CD1c-positive myeloid dendritic cell (primary cell): ENCODE data around the gene GNG3.
A peak's percentile ranks its signal among the peaks of the same experiment; 100 is the strongest.
"Not testable (repeated sequence)": the region's sequence is repeated elsewhere in the genome, so short reads cannot be mapped to it uniquely, and the experiment has no call there.

ENCODE experiments used
- DNase-seq: peaks from one replicate; pipeline ENCODE4 v3.0.0-alpha.2; 2016; ENCODE audit errors: extremely low spot score

The GNG3 gene

DNA sequence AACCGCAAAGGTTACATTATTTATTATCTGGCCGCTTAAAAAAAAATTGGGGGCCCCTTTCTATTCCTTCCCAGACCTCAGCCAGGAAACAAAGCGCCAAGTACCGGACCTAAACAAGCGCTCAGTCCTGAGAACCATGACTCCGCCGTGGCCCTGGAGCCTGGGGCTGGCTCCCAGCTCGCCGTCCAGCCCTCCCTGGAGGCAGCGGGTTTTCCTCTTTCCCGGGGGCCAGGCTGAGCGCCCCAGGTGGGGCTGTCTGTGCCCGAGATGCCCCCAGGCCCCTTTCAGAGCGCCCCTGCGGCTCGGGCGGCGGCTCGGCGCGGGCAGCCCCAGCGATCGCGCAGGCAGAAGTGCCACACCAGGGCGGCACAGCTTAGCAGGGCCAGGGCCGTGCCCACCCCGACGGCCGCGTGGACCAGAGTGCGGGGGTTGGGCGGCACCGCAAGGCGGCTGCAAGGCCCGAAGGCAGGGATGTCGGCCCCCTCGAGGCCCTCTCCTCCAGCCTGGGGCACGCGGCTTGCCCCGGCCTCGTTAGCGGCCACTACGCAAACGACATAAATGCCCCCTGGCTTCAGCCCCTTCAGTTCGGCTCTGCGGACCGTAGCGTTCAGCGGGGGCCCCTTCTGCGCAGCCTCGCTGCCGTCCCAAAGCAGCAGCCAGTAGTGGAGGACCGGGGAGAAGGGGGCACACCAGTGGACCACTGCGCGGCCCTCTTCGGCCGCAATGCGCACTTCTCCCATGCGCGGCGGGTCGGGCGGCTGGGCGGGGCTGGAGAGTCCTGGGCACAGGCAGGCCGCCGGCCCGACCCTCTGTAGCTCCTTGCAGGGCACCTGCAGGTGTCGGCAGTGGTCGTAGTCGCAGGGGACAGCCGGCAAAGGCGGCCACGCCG is 19.7 kb upstream of the GNG3 start:
- DNase-seq: no peak

DNA sequence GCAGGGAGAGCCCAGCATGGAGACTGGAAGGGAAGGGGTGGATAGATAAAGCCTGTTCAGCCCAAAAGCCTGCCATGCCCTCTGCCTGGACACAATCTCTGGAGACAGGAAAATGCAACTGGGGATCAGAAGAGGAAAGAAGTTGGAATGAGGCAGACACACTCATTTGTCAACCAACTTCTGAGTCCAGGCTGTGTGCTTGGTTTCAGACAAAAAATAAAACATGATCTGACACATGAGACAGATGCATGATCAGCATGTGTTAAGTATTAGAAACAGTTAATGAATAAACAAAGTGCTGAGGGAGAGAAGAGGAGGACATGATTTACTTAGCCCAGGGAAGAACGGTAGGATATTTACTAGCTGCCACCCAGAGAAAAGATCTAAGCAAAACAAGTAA is 19.0 kb upstream of the GNG3 start:
- DNase-seq: no peak

DNA sequence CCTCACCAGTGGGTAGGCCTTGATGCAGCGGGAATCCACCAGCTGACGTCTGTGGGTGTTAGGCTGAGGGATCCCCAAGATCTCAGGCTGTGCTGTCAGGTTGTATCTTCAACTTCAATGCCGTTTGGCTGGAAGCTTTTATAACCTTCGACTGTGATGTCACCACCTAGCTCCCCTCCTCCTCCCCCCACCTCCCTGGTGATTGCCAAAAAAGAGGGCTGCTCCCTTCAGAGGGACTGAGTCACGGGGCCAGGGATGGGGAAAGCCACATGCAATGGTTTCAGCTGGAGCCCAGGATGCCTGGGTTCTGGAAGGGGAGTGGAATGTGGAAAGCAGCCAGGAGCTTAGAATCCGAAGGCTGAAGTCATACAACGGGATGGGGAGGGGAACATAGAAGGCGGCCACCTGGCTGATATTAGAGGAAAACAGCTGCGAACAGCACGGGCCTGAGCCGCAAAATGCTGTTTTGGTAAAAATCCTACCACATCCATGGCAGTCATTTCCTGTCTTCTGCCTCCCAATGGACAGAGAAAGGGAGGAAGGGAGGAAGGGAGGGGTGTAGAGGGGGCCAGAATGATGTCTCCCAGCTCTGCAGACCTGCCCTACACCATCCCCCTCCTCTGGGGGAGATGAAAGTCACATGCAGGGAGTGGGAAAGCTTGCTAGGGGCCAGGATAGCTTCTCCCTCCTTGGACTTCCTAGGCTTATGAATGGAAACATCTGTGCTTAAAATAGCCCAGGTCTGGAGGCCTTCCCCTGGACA is 17.9 kb upstream of the GNG3 start, which contains the start of gene LRRN4CL:
TSS of gene LRRN4CL (minus strand) at position 110 of the 763 bp plus-strand sequence. CDS start 1,022 bp downstream, outside the sequence.
- no peak for DNase-seq

DNA sequence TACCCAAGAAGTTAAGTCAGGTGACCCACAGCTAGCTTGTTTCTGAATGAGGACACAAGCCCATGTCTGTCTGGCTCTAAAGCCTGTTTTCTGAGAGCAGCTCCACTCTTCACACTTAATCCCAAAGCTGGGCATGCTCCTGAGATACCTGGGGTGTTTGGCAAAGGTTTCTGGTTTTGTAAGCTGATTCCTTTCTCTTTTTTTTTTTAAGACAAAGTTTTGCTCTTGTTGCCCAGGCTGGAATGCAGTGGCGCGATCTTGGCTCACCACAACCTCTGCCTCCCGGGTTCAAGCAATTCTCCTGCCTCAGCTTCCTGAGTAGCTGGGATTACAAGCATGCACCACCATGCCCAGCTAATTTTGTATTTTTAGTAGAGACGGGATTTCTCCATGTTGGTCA is 13.9 kb upstream of the GNG3 start:
- DNase-seq: not testable (repeated sequence)

DNA sequence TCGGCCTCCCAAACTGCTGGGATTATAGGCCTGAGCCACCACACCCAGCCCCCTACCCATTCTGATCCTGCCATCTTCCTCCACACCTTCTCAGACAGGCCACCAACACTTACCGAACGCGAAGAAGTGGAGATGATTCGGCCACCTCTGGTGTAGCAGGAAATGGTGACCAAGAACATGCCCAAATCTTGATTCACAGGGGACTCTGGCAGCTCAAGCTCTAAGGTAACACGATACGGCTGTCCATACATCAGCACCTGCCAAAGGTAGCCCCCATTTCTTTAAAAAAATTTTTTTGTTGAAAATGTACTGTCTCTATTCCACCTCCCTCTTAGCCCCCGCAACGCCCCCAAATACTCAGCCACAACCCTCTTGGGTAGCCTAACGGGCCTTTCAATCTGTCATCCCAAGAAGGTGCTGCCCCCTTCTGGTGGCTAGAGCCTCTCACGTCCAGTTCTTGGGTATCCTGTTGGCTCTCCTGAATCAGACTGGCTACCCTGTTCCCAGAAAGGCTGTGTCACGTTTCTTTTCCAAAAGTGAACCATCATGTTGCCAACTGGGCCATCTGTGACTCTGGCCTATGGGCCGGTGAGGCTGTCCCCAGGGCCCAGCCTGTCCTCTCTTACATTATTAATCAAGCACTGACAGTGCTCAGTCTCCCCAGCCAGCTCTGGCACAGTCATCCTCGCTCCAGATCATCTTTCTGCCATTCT is 12.9 kb upstream of the GNG3 start:
- peak; percentile 84 for DNase-seq

DNA sequence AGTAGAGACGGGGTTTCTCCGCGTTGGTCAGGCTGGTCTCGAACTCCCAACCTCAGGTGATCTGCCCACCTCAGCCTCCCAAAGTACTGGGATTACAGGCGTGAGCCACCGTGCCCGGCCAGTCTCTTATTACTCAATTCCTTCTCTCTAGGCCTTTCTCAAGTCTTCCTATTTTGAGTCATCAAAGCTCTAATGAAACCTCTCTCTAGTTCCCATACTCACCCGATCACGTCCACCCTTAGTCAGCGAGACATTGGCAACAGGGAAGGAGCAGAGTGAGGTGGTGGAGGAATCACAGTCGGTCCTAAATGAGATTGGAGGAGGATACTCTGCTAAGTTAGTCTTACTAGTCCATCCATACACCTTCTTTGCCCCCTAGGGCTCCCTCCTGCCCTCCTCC is 5.2 kb upstream of the GNG3 start:
- peak; percentile 82 for DNase-seq

DNA sequence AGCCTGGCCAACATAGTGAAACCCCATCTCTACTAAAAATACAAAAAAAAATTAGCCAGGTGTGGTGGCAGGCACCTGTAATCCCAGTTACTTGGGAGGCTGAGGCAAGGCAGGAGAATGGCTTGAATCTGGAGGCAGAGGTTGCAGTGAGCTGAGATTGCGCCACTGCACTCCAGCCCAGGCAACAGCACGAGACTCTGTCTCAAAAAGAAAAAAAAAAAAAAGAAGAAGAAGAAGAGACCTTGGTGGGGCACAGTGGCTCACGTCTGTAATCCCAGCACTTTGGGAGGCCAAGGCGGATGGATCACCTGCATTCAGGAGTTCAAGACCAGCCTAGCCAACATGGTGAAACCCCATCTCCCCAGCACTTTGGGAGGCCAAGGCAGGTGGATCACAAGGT is 3.6 kb upstream of the GNG3 start:
- peak; percentile 15 for DNase-seq

DNA sequence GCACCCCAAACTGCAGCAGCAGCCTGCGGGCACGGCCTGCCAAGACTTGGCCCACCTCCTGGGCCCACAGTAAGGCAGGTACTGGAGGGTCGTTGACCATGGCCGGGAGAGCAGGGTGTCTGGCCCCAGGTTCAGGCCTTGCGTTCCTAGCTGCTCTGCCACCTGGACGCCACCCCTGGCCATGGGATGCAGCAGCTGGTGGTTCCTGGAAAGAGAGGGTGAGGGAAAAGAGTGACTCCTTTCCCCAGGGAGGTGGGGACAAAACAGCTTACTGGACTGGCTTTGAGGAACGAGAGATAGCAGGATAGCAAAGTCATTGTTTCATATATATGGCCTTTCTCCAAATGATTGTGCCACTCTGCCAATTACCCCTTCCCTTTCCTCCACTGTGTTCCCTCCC is 2.1 kb upstream of the GNG3 start:
- peak; percentile 38 for DNase-seq

DNA sequence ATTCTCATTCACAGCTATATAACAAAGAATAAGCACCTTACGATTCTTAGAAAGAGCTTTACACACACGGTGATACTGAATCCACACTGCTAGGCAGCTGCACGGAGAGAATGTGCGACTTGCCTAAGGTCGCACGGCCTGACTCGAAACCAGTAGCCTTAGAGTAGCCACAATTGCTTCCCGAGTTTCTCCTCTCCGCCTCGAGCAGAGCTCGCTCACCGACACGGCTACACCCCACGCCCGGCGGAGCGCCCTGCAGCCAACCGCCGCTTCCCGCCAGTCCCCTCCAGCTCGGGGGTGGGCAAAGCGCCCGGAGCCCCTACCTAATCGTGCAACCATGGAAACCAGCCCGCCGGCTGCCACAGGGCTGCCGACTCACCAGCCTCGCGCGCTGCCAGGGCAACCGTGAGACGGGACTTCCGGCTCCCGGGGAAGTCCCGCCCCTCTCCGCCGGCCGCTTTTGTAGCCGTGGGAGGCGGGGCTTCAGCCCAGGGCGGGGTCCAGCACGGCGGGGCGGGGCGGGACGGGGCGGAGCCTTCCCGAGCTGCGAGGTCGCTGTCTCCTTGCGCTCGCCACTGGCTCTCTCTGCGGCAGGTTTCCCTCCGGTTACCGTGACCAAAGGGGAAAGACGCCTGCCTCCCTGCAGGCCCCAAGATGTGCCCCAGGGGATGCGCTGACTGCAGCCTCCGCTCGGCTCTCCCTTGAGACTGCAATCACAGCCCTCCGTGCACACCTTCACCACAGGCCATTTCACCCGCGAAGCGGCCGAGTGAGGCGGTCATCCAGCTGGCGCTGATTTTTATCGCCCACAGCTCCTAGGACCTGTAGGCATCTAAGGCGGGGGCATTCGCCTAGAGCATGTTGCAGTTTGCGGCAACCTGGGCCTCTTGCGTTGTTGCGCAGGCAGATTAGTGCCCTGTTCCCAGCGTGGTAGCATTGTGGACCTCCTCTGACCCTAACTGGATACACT is 1.3 kb upstream of the GNG3 start:
- DNase-seq: peak; percentile 98

DNA sequence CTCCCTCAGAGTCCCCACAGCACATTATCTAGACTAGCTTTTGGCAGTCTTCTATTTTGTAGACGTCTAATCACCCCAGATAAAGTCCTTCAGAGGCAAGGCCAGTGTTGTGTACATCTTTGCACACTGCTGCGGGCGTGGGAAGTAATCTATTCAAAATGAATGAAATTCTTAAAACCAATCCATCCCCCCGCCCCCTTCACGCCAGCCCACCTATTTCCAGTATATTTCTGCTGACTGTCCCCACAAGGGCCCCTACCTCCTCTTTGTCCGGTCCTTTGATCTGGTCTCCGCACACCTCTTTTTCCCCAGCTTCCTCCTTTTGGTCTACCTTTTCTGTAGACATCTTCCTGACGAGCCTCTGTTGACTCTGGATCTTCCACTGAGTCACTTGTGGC is 627 bp upstream of the GNG3 start:
- DNase-seq: no peak

DNA sequence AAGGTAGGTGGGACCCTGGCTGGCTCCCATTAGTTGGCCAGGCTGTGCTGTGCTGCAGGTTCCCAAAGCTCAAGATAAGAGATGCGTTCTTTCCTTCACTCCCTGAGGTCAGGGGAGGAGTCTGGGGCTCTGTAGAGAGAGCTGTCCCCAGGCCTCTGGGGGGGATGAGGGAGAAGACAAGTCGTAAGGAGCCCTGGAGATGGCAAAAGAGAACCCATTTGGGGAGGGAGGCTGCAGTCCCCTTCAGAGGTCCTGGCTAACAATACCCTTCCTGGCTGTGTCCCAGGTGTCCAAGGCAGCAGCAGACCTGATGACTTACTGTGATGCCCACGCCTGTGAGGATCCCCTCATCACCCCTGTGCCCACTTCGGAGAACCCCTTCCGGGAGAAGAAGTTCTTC is 916 bp downstream of the GNG3 start:
- DNase-seq: no peak

DNA sequence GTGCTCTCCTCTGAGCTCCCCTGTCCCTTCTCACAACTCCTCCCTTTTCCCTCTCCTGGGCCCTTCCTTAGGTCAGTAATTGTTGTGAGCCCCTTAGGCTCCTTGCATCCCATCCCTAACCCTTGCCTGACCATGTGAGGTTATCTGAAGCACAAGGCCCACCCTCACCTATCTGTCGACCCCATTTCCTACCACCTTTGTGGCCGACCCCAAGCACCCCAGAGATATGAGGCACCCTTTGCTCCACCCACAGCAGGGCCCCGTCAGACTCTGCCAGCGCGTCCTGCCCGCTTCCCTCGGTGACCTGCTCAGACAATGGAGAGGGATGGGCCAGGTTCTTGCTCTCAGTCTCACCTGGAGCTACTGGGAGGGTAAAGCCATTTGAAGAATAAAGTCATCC is 1.3 kb downstream of the GNG3 start:
- no peak for DNase-seq

DNA sequence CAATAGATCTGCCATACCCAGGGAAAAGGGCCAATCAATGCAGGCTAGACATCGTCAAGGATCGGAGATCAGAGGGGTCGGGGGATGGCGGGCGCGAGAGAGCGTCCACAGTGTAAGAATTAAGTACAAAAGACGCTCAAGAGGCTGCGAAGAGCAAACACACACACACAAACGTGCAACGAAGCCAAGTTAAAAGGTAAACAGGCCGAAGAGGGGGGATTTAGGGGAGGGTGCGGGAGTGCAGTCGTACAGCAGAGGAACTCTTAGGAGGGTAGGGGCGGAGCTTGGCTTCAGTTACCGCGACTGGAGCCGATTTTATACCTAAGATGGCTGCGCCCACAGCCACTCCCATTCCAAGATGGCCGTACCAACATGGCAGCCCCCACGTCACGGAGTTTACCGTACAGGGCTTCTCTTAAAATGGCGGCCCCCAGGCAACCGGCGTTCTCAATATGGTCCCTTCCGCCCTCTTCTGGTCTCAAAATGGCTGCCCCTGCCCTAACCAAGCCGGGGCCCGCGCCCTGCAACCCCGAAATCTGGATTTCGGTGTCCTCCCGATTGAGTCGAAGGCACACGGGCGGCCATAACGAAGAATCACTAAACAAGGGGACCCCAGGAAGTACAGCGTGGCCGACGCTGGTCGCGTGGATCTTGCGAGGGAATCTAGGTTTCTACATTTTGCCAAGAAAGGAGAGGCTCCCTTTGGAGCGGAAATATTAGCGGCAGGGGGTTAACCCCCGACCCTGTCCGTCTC is 1.9 kb downstream of the GNG3 start:
- DNase-seq: peak; percentile 99

DNA sequence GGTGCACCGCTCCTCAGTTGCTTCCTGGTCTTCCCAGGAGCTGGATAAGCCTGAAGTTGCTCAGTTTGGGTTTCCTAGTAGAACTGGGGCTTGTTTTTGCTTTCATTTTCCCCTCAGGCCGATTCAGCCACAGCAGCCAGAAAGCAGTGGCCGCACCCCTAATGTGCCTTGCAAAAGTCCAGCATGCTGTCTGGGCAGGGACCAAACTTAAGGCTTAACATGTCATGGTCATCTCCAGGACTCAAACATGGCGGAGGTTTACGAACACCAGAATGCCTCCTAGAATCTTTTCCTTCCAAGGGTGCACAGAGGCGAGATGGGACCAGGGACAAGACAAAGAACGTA is 2.5 kb downstream of the GNG3 start:
- DNase-seq: no peak

DNA sequence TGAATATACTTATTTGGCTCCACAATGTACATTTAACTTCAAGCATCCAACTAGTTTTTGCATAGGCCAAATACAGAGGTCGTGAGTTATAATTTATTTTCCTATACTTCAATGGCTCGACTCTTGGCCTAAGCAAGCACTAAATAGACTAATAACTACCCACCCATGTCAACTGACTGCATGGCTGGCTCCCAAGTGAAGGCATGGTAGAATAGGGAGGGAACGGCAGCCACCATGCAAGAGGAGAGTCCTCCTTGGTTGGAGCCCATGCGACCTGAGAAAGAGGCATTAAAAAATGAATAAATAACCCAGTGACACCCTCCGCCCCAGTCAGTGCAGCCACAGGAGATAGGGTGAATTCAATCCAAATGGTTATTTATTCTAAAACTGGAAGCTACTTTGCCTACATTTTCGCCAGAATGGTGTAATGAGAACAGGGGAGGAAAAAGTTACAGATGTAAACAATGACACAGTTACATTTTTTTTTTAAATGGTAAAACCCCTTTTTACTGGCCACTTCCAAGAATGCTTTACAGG is 4.9 kb downstream of the GNG3 start:
- DNase-seq: no peak

DNA sequence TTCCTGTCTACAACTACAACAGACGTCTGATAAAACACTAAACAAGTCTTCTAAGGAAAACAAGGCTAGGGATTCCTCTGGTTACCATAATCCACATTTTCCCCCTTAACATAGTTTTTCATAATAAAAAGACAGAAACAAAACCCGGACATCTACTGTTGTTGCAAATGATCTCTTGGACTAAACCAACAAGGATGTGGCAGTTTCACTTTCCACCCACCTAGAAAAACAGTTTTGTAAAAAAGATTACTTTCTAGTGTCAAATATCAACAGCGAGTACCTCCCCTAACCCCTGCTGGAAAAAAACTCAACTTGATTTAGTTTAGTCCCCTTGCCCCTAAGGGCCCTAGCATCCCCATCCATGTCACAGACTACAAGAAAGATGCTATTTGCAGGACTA is 5.4 kb downstream of the GNG3 start:
- no peak for DNase-seq

DNA sequence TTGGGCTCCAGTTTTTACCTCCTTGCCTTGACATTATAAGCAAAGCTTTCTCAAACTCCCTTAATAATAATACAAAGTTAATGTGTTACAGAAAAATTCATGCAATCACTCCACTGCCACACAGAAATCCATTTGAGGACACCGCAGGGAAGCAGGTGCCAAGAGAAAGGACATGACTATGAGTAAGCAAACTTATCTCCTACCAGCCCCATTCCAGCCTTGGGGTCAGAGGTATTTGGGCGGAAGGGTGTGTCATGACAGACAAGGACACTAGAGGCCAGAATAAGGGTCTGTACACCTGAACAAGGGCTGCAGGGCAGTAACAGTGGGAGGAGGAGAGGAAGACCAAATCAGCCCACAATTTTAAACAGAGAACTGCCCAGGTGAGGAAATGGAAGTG is 5.9 kb downstream of the GNG3 start:
- no peak for DNase-seq

DNA sequence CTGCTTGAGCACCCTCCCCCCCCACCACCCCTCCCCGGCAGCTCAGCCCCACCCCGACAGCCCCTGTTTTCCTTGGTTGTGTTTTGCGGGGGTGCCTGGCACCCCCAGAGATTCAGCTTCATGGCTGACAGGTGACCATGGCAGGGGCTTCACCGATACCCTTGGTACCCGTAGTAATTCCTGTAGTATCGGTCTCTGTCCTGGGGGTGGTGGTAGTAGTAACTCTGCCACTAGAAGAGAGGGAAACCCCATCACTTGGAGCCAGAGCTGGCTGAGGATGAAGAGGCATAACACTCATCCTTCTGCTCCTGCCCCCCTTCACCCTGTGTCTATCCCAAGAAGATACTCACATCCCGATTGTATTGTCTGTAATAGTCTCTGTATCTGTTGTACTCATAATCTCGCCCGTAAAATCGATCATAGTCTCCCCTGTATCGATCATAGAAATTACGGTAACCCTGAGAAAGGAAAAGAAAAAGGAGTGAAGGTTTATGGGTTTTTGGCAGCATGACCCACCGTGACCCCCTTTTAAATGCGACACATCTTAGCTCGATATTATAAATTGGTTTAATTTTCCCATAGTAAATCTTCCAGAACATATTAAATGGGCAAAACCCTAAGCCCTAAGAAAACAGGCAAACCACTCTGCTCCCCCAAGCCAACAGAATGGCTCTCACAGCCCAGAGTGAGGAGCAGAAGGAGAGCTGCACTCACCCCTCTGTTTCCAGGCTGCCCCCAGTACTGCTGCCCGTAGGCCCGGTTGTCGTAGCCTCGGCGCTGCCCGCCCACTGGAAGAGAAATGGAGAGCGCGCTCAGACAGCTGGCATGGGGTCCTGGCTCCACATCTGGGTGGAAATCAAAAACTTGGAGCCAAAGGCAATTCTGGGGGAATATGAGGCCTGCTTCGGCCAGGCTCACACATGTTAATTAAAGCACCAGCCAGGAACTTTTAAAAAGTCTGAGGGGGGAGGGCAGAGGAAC is 8.0 kb downstream of the GNG3 start:
- no peak for DNase-seq

DNA sequence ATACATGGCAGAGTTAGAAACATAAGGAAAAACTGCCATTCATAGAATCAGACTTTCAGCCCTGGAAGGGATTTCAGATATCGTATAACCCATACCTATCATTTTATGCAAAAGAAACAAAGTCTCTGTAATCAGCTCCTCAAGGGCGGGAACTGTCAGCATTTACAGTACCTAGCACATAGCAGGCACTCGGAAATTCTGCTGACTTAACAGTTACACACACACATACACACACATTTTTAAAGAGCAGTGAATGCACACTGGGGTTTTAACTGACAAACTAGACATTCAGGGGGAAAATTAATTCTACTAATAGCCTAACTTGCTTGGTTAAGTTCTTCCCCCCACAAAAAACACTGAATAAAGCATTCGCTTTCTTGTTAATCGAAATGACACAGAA is 8.7 kb downstream of the GNG3 start:
- no peak for DNase-seq
